ENCODE results near the gene PEPD.

Gene PEPD

GRCh38 chr19:33469171-33470039 lies 52.2 kb downstream of the PEPD start:
- Histone ChIP-seq H3F3A (ENCODE audit: low read depth) (no peaks in the 10 kb centered on the region), H4K20me1 (ENCODE audit: insufficient read depth, low read length, poor library complexity, severe bottlenecking) (no peaks in the 10 kb centered on the region), H3K9me2 (replicated peaks; ENCODE audit: low read depth, low read length) (no peaks in the 10 kb centered on the region), H3K9ac (ENCODE audit: low read depth, low read length, poor library complexity, severe bottlenecking) (peak overlapping the region; percentile 22), H3K4me3 (ENCODE audit: low read length, poor library complexity, severe bottlenecking) (no peak overlapping the region), H2AFZ (ENCODE audit: low read length) (no peak overlapping the region), H3K4me1 (ENCODE audit: insufficient read depth, low read length, poor library complexity, severe bottlenecking) (peaks cover 47% of the 10 kb centered on the region), H3K9me3 (ENCODE audit: insufficient read depth, low read depth, low read length) (no peaks in the 10 kb centered on the region), H3K36me3 (ENCODE audit: insufficient read depth, low read length) (no peaks in the 10 kb centered on the region), H3K27me3 (ENCODE audit: insufficient read depth, low read length, poor library complexity, severe bottlenecking) (no peaks in the 10 kb centered on the region), H3K79me2 (ENCODE audit: insufficient read depth, low read length) (no peaks in the 10 kb centered on the region), H3K4me2 (ENCODE audit: low read depth, low read length, poor library complexity, severe bottlenecking) (no peak overlapping the region)
- TF ChIP-seq EZH2phosphoT487 (IDR thresholded peaks at IDR 0.05; ENCODE audit: borderline replicate concordance) (no peak), CTCF (conservative IDR thresholded peaks at IDR 0.05; ENCODE audit: low read length) (no peak)

GRCh38 chr19:33468361-33469170 lies 53.0 kb downstream of the PEPD start:
- no peaks in the 10 kb centered on the region for H4K20me1 ChIP-seq (ENCODE audit: insufficient read depth, low read length, poor library complexity, severe bottlenecking)
- no peaks in the 10 kb centered on the region for H3K9me3 ChIP-seq (ENCODE audit: insufficient read depth, low read depth, low read length)
- no peaks in the 10 kb centered on the region for H3K79me2 ChIP-seq (ENCODE audit: insufficient read depth, low read length)
- H3K9me2 ChIP-seq (replicated peaks; ENCODE audit: low read depth, low read length): no peaks in the 10 kb centered on the region
- TF ChIP-seq EZH2phosphoT487 (IDR thresholded peaks at IDR 0.05; ENCODE audit: borderline replicate concordance): no peak
- no peak for TF ChIP-seq CTCF (conservative IDR thresholded peaks at IDR 0.05; ENCODE audit: low read length)
- H3K4me1 ChIP-seq (ENCODE audit: insufficient read depth, low read length, poor library complexity, severe bottlenecking): peaks cover 38% of the 10 kb centered on the region
- H3K36me3 ChIP-seq (ENCODE audit: insufficient read depth, low read length): no peaks in the 10 kb centered on the region
- H3K9ac ChIP-seq (ENCODE audit: low read depth, low read length, poor library complexity, severe bottlenecking): no peak overlapping the region
- H3K4me2 ChIP-seq (ENCODE audit: low read depth, low read length, poor library complexity, severe bottlenecking): no peak overlapping the region
- H3K27me3 ChIP-seq (ENCODE audit: insufficient read depth, low read length, poor library complexity, severe bottlenecking): no peaks in the 10 kb centered on the region
- H3F3A ChIP-seq (ENCODE audit: low read depth): no peaks in the 10 kb centered on the region
- no peak overlapping the region for H3K4me3 ChIP-seq (ENCODE audit: low read length, poor library complexity, severe bottlenecking)
- H2AFZ ChIP-seq (ENCODE audit: low read length): no peak overlapping the region

GRCh38 chr19:33467851-33468250 lies 53.7 kb downstream of the PEPD start:
- H3K9ac ChIP-seq (ENCODE audit: low read depth, low read length, poor library complexity, severe bottlenecking): no peak overlapping the region
- no peak for TF ChIP-seq EZH2phosphoT487 (IDR thresholded peaks at IDR 0.05; ENCODE audit: borderline replicate concordance)
- no peak for TF ChIP-seq CTCF (conservative IDR thresholded peaks at IDR 0.05; ENCODE audit: low read length)

More at GRCh38 chr19:33467851-33468250, 53.7 kb downstream of the PEPD start:
- Histone ChIP-seq H2AFZ (ENCODE audit: low read length) (no peak overlapping the region), H3K9me2 (replicated peaks; ENCODE audit: low read depth, low read length) (no peaks in the 10 kb centered on the region), H4K20me1 (ENCODE audit: insufficient read depth, low read length, poor library complexity, severe bottlenecking) (no peaks in the 10 kb centered on the region), H3K79me2 (ENCODE audit: insufficient read depth, low read length) (no peaks in the 10 kb centered on the region), H3K9me3 (ENCODE audit: insufficient read depth, low read depth, low read length) (no peaks in the 10 kb centered on the region), H3F3A (ENCODE audit: low read depth) (no peaks in the 10 kb centered on the region), H3K27me3 (ENCODE audit: insufficient read depth, low read length, poor library complexity, severe bottlenecking) (no peaks in the 10 kb centered on the region), H3K4me2 (ENCODE audit: low read depth, low read length, poor library complexity, severe bottlenecking) (no peak overlapping the region), H3K4me1 (ENCODE audit: insufficient read depth, low read length, poor library complexity, severe bottlenecking) (peaks cover 31% of the 10 kb centered on the region), H3K36me3 (ENCODE audit: insufficient read depth, low read length) (no peaks in the 10 kb centered on the region), H3K4me3 (ENCODE audit: low read length, poor library complexity, severe bottlenecking) (no peak overlapping the region)
